ENCODE measurements around the gene ZNF274. TPM values are rescaled to one million over a fixed set of nuclear protein-coding genes. Genes with fewer than 3 reads are reported as not detected.

The ZNF274 gene
- total and polyA plus RNA-seq, 2 of the 8 experiments (the other 6 are each of a cell fraction or from before 2014, with no cell fraction given) = 13.3 to 25.1 TPM

GRCh38 chr19:58153386-58153785 lies 29.5 kb upstream of the ZNF274 start:
- no peak overlapping the region for H3K14ac ChIP-seq (ENCODE audit: insufficient read length)
- H3K9me3 ChIP-seq (ENCODE audit: insufficient read depth in 2 of 2, low read depth in 1 of 2, low read length in 1 of 2) = peaks cover 4 to 17% of the 10 kb centered on the region in 2 experiments; a peak in 3 of 4 replicates
- H3K4me2 ChIP-seq (ENCODE audit: insufficient read depth in 1 of 2, low read depth in 2 of 2, low read length in 2 of 2) = peak overlapping the region in 1 of 2 experiments; percentile 94; a peak in 1 of 4 replicates
- no peaks in the 10 kb centered on the region for H3K27me3 ChIP-seq (replicated peaks in 1 of 4; ENCODE audit: control insufficient read depth in 3 of 4, extremely low read depth in 1 of 4, insufficient read depth in 3 of 4, low read length in 3 of 4)
- H3K23me2 ChIP-seq (ENCODE audit: low read depth, low read length) = peaks cover 5% of the 10 kb centered on the region; the same call in 1 of the 2 replicates
- no peak overlapping the region for H2BK15ac ChIP-seq (ENCODE audit: low read length)
- no peak overlapping the region for H2BK5ac ChIP-seq (ENCODE audit: low read depth, low read length)
- peaks cover 0 to 22% of the 10 kb centered on the region in 2 experiments; a peak in 2 of 4 replicates for H3K79me2 ChIP-seq (ENCODE audit: control insufficient read depth in 1 of 2, insufficient read depth in 2 of 2, low read length in 2 of 2)
- H4K5ac ChIP-seq (ENCODE audit: insufficient read length, low read depth, low read length) = no peak overlapping the region
- POLR2A ChIA-PET (ENCODE audit: partially characterized antibody) = interaction anchor here (0.6 to 2.7 kb wide), 9 partner anchors 94 to 286 kb away, joined by 3 to 12 read pairs (median 5); partner anchors contain the start of genes ZNF135, ZNF606 and ZNF814
- peak overlapping the region in 1 of 4 experiments; percentile 79; a peak in 1 of 8 replicates for H3K4me3 ChIP-seq (ENCODE audit: extremely low read depth in 1 of 4, insufficient read depth in 2 of 4, low read depth in 3 of 4, low read length in 4 of 4)
- no peak overlapping the region for H3K4ac ChIP-seq (replicated peaks; ENCODE audit: insufficient read length, low read depth, low read length)
- no peaks in the 10 kb centered on the region for H4K20me1 ChIP-seq (replicated peaks in 1 of 2; ENCODE audit: control insufficient read depth in 1 of 2, insufficient read depth in 2 of 2, low read length in 2 of 2)
- no peak overlapping the region for H2AFZ ChIP-seq (ENCODE audit: low read length)
- H2BK12ac ChIP-seq (ENCODE audit: low read depth, low read length) = no peak overlapping the region
- H3K27ac ChIP-seq (ENCODE audit: low read depth, low read length) = no peak overlapping the region
- no peak overlapping the region for H3K23ac ChIP-seq (ENCODE audit: insufficient read length)
- TF ChIP-seq CREB1 (IDR thresholded peaks at IDR 0.05) (no peak), GTF2F1 (IDR thresholded peaks at IDR 0.05; ENCODE audit: borderline replicate concordance, low read depth, low read length) (no peak), ZNF274 (IDR thresholded peaks at IDR 0.05; ENCODE audit: borderline replicate concordance, extremely low read depth, low read length) (no peak), SP4 (IDR thresholded peaks at IDR 0.05; ENCODE audit: low read length) (no peak), E2F6 (IDR thresholded peaks at IDR 0.05) (no peak), RXRA (IDR thresholded peaks at IDR 0.05; ENCODE audit: insufficient read depth, low read depth, low read length) (no peak)
- no peak overlapping the region for H2AK5ac ChIP-seq (ENCODE audit: low read depth, low read length)
- no peaks in the 10 kb centered on the region; a peak in 2 of 7 replicates for H3K4me1 ChIP-seq (replicated peaks in 1 of 4; ENCODE audit: control insufficient read depth in 3 of 4, insufficient read depth in 4 of 4, low read length in 3 of 4)
- CTCF ChIA-PET (ENCODE audit: partially characterized antibody) = interaction anchor here (0.8 to 3.0 kb wide), 5 partner anchors 98 to 150 kb away, joined by 3 to 12 read pairs (median 4); no protein-coding TSS in a partner anchor
- no peaks in the 10 kb centered on the region for H3K79me1 ChIP-seq (ENCODE audit: low read depth, low read length)
- H4K8ac ChIP-seq (ENCODE audit: extremely low read depth, insufficient read depth, low read length) = no peak overlapping the region
- H2BK120ac ChIP-seq (replicated peaks; ENCODE audit: low read depth, low read length) = no peak overlapping the region
- FAIRE-seq = no peak
- no peak overlapping the region for H3K18ac ChIP-seq (ENCODE audit: extremely low read depth, low read length)
- H3K56ac ChIP-seq (replicated peaks; ENCODE audit: insufficient read length, low read depth, low read length) = no peak overlapping the region
- no peak overlapping the region for H3K9ac ChIP-seq (replicated peaks in 1 of 4; ENCODE audit: extremely low read depth in 1 of 4, low read depth in 3 of 4, low read length in 3 of 4)
- H4K91ac ChIP-seq (replicated peaks; ENCODE audit: insufficient read length, low read length) = no peak overlapping the region
- no peak overlapping the region for H2BK20ac ChIP-seq (ENCODE audit: low read length)
- peaks cover 0 to 2% (median 0%) of the 10 kb centered on the region in 4 experiments; a peak in 2 of 8 replicates for H3K36me3 ChIP-seq (ENCODE audit: control insufficient read depth in 2 of 4, insufficient read depth in 4 of 4, low read length in 3 of 4)
- 87% methylated on average over 2 of the region's 2 CpGs; no CpG with 5 or more reads in 1 of the 2 experiments for WGBS, 2 experiments (ENCODE audit: extremely low coverage in 1 of 2, insufficient coverage in 1 of 2, insufficient read length in 1 of 2, insufficient replicate concordance in 2 of 2, low coverage in 1 of 2, low lambda C conversion rate in 2 of 2, missing lambda C conversion rate in 1 of 2)
- no peak for DNase-seq (ENCODE audit: low read depth in 1 of 2, low spot score in 2 of 2)
